Measurements from ENCODE around the gene TRANK1. TPM values are rescaled to one million over a fixed set of nuclear protein-coding genes. Genes with fewer than 3 reads are reported as not detected.

TRANK1 gene
- total RNA-seq, 1 donor from 2014 or later: 22.1 TPM

GRCh38 chr3:36824443-36824842, 120.4 kb downstream of the TRANK1 start:
- DNase-seq (ENCODE audit: low spot score): no peak
- intact Hi-C loops (cut with DNase I): no loop called here
- no peak for ATAC-seq

GRCh38 chr3:36823806-36824205, 121.0 kb downstream of the TRANK1 start:
- DNase-seq (ENCODE audit: low spot score) (no peak), ATAC-seq (no peak)
- intact Hi-C loops (cut with DNase I): no loop called here

GRCh38 chr3:36820083-36820482, 124.8 kb downstream of the TRANK1 start:
- ATAC-seq: no peak

GRCh38 chr3:36817806-36818533, 126.9 kb downstream of the TRANK1 start:
- no peak for DNase-seq (ENCODE audit: low spot score)
- ATAC-seq: no peak
- intact Hi-C loops (cut with DNase I): no loop called here

More at GRCh38 chr3:36820083-36820482, 124.8 kb downstream of the TRANK1 start:
- no peak for DNase-seq (ENCODE audit: low spot score)
- intact Hi-C loops (cut with DNase I): no loop called here

GRCh38 chr3:36815375-36815774, 129.5 kb downstream of the TRANK1 start:
- DNase-seq (ENCODE audit: low spot score) (no peak), ATAC-seq (no peak)
- intact Hi-C loops (cut with DNase I): no loop called here

GRCh38 chr3:36814776-36815175, 130.1 kb downstream of the TRANK1 start:
- DNase-seq (ENCODE audit: low spot score) (no peak), ATAC-seq (no peak)
- intact Hi-C loops (cut with DNase I): no loop called here

GRCh38 chr3:36814066-36814717, 130.7 kb downstream of the TRANK1 start:
- peak; percentile 17 for ATAC-seq
- intact Hi-C loops (cut with DNase I): no loop called here
- DNase-seq (ENCODE audit: low spot score): no peak

- intact Hi-C loops (cut with DNase I): no loop called here
- DNase-seq (ENCODE audit: low spot score) (no peak), ATAC-seq (no peak)
Observed at GRCh38 chr3:36813305-36813704, 131.5 kb downstream of the TRANK1 start.

GRCh38 chr3:36812240-36812639, 132.6 kb downstream of the TRANK1 start:
- no peak for DNase-seq (ENCODE audit: low spot score)

GRCh38 chr3:36811768-36812167, 133.1 kb downstream of the TRANK1 start:
- intact Hi-C loops (cut with DNase I): no loop called here
- DNase-seq (ENCODE audit: low spot score) (no peak), ATAC-seq (no peak)

More at GRCh38 chr3:36812240-36812639, 132.6 kb downstream of the TRANK1 start:
- no peak for ATAC-seq
- intact Hi-C loops (cut with DNase I): no loop called here

- ATAC-seq: no peak
- DNase-seq (ENCODE audit: low spot score): no peak
- intact Hi-C loops (cut with DNase I): no loop called here
Observed at GRCh38 chr3:36804295-36805055, 140.4 kb downstream of the TRANK1 start.

GRCh38 chr3:36803091-36803791, 141.6 kb downstream of the TRANK1 start:
- intact Hi-C loops (cut with DNase I): no loop called here
- DNase-seq (ENCODE audit: low spot score) (no peak), ATAC-seq (no peak)

- intact Hi-C loops (cut with DNase I): no loop called here
- DNase-seq (ENCODE audit: low spot score): no peak
Observed at GRCh38 chr3:36800533-36801116, 144.2 kb downstream of the TRANK1 start.

GRCh38 chr3:36796881-36797280, 148.0 kb downstream of the TRANK1 start:
- DNase-seq (ENCODE audit: low spot score) (no peak), ATAC-seq (no peak)
- intact Hi-C loops (cut with DNase I): no loop called here

More at GRCh38 chr3:36800533-36801116, 144.2 kb downstream of the TRANK1 start:
- no peak for ATAC-seq

- DNase-seq (ENCODE audit: low spot score) (no peak), ATAC-seq (no peak)
- intact Hi-C loops (cut with DNase I): no loop called here
Observed at GRCh38 chr3:36796161-36796560, 148.7 kb downstream of the TRANK1 start.

GRCh38 chr3:36795622-36796021, 149.2 kb downstream of the TRANK1 start:
- ATAC-seq: no peak
- intact Hi-C loops (cut with DNase I): no loop called here
- no peak for DNase-seq (ENCODE audit: low spot score)

GRCh38 chr3:36792342-36792741, 152.5 kb downstream of the TRANK1 start:
- intact Hi-C loops (cut with DNase I): no loop called here
- DNase-seq (ENCODE audit: low spot score) (no peak), ATAC-seq (peak; percentile 55)

- ATAC-seq (no peak), DNase-seq (ENCODE audit: low spot score) (no peak)
- intact Hi-C loops (cut with DNase I): no loop called here
Observed at GRCh38 chr3:36790765-36791164, 154.1 kb downstream of the TRANK1 start.
